NCI-H460 (cell line): ENCODE results near the gene FAF1. TPM values are rescaled to one million over a fixed set of nuclear protein-coding genes. Genes with fewer than 3 reads are reported as not detected.
"Not testable (repeated sequence)": the region's sequence is repeated elsewhere in the genome, so short reads cannot be mapped to it uniquely, and the experiment has no call there.

ENCODE experiments used
- DNase-seq: peaks from one replicate; pipeline ENCODE4 v3.0.0-alpha.2; 2016; ENCODE audit warnings: low read depth; ENCODE audit errors: extremely low read depth
- total RNA-seq: library from RNA; depleted of rRNA; stranded (reverse); fragments of >200 nt; shearing (Covaris generic); gene quantifications from 2 replicates; pipeline ENCODE4 v1.2.3, GENCODE V29; 2014

The FAF1 gene
- total RNA-seq, 1 experiment from 2014 or later, result 65.7 TPM

- no peak for DNase-seq
These were observed 101.3 kb downstream of the FAF1 start for GRCh38 chr1:50858761-50859160.

GRCh38 chr1:50857702-50858101 lies 102.4 kb downstream of the FAF1 start:
- no peak for DNase-seq

- DNase-seq, result no peak
These were observed 106.7 kb downstream of the FAF1 start for GRCh38 chr1:50853325-50853724.

- DNase-seq, result no peak
These were observed 107.2 kb downstream of the FAF1 start for GRCh38 chr1:50852889-50853288.

GRCh38 chr1:50851466-50851865 lies 108.6 kb downstream of the FAF1 start:
- DNase-seq, result no peak

- DNase-seq, result no peak
These were observed 109.0 kb downstream of the FAF1 start for GRCh38 chr1:50851034-50851433.

GRCh38 chr1:50847303-50847702 lies 112.8 kb downstream of the FAF1 start:
- DNase-seq, result no peak

- DNase-seq, result no peak
These were observed 113.7 kb downstream of the FAF1 start for GRCh38 chr1:50846224-50846839.

GRCh38 chr1:50841791-50842387 lies 118.2 kb downstream of the FAF1 start:
- DNase-seq, result no peak

GRCh38 chr1:50836117-50836516 lies 124.0 kb downstream of the FAF1 start:
- no peak for DNase-seq

GRCh38 chr1:50833216-50833615 lies 126.9 kb downstream of the FAF1 start:
- no peak for DNase-seq

GRCh38 chr1:50832167-50832566 lies 127.9 kb downstream of the FAF1 start:
- DNase-seq, result no peak

GRCh38 chr1:50831300-50832061 lies 128.6 kb downstream of the FAF1 start:
- DNase-seq, result no peak

GRCh38 chr1:50830621-50831020 lies 129.4 kb downstream of the FAF1 start:
- DNase-seq, result no peak

GRCh38 chr1:50829014-50829958 lies 130.8 kb downstream of the FAF1 start:
- no peak for DNase-seq

GRCh38 chr1:50827546-50827945 lies 132.5 kb downstream of the FAF1 start:
- no peak for DNase-seq

- DNase-seq, result not testable (repeated sequence)
These were observed 133.3 kb downstream of the FAF1 start for GRCh38 chr1:50826792-50827191.

- DNase-seq, result no peak
These were observed 137.9 kb downstream of the FAF1 start for GRCh38 chr1:50822035-50822776.

GRCh38 chr1:50820545-50820944 lies 139.5 kb downstream of the FAF1 start:
- no peak for DNase-seq

- DNase-seq, result no peak
These were observed 147.7 kb downstream of the FAF1 start for GRCh38 chr1:50812346-50812745.
